Left ventricle myocardium superior (tissue), 1 donor: Measurements from ENCODE around the gene HCFC2. TPM values are rescaled to one million over a fixed set of nuclear protein-coding genes. Genes with fewer than 3 reads are reported as not detected.
"Not testable (repeated sequence)": the region's sequence is repeated elsewhere in the genome, so short reads cannot be mapped to it uniquely, and the experiment has no call there.

Experiments
- ATAC-seq: fragments of 200-7000 bp; cut with Tn5 transposase; one replicate; pipeline ENCODE4 v1.9.1; 2020; ENCODE audit warnings: mild to moderate bottlenecking, moderate library complexity
- DNase-seq: peaks from one replicate; pipeline ENCODE4 v3.0.0-alpha.2; 2020
- intact Hi-C: fragments of 100-400 bp; cut with micrococcal nuclease; formaldehyde crosslinking; loops from one replicate; pipeline ENCODE4 v1.11.0; 2022
- total RNA-seq: library from RNA; stranded (reverse); fragmentation: NEBNext Ultra II Directional; extraction: Animal tissue kit (Norgen Biotek cat#: 25700); gene quantifications from one replicate; pipeline ENCODE4 v1.2.1, GENCODE V29; 2021
- donor health status: DM: no; HTN: yes; CAD: no; lungs with severe emphysema.

The HCFC2 gene
- total RNA-seq, 1 donor from 2014 or later, result 9.4 TPM

- ATAC-seq (peak; percentile 86), DNase-seq (peak; percentile 81)
- intact Hi-C loops, result no loop called here
Observed at GRCh38 chr12:104108755-104109445, 44.6 kb downstream of the HCFC2 start.

GRCh38 chr12:104109446-104110271 lies 45.3 kb downstream of the HCFC2 start:
- ATAC-seq (no peak), DNase-seq (no peak)
- intact Hi-C loops, result no loop called here

- DNase-seq, ATAC-seq, intact Hi-C loops: not testable (repeated sequence)
Observed at GRCh38 chr12:104114834-104115586, 50.7 kb downstream of the HCFC2 start.

- ATAC-seq (peak; percentile 14), DNase-seq (no peak)
- intact Hi-C loops, result no loop called here
Observed at GRCh38 chr12:104115587-104115975, 51.2 kb downstream of the HCFC2 start.

- intact Hi-C loops, result no loop called here
- DNase-seq (no peak), ATAC-seq (peak; percentile 33)
Observed at GRCh38 chr12:104121001-104121400, 56.7 kb downstream of the HCFC2 start.

GRCh38 chr12:104122298-104122697 lies 58.0 kb downstream of the HCFC2 start:
- intact Hi-C loops, result no loop called here
- no peak for ATAC-seq
- DNase-seq, result no peak

GRCh38 chr12:104126548-104126947 lies 62.2 kb downstream of the HCFC2 start:
- no peak for ATAC-seq
- intact Hi-C loops, result no loop called here
- no peak for DNase-seq

- DNase-seq, result no peak
- ATAC-seq, result no peak
- intact Hi-C loops, result no loop called here
Observed at GRCh38 chr12:104130760-104131159, 66.4 kb downstream of the HCFC2 start.

- no peak for DNase-seq
- intact Hi-C loops, result no loop called here
Observed at GRCh38 chr12:104131609-104132008, 67.3 kb downstream of the HCFC2 start.

GRCh38 chr12:104132351-104132956 lies 68.1 kb downstream of the HCFC2 start:
- peak; percentile 89 for ATAC-seq
- intact Hi-C loops, result no loop called here

More at GRCh38 chr12:104131609-104132008, 67.3 kb downstream of the HCFC2 start:
- peak; percentile 64 for ATAC-seq

GRCh38 chr12:104133321-104133720 lies 69.0 kb downstream of the HCFC2 start:
- intact Hi-C loops, result no loop called here
- DNase-seq, result no peak
- ATAC-seq, result no peak

More at GRCh38 chr12:104132351-104132956, 68.1 kb downstream of the HCFC2 start:
- no peak for DNase-seq

GRCh38 chr12:104133866-104134265 lies 69.5 kb downstream of the HCFC2 start:
- DNase-seq (no peak), ATAC-seq (no peak)
- intact Hi-C loops, result no loop called here

GRCh38 chr12:104134882-104135281 lies 70.6 kb downstream of the HCFC2 start:
- no peak for ATAC-seq
- DNase-seq, result no peak
- intact Hi-C loops, result no loop called here

- no peak for ATAC-seq
- no peak for DNase-seq
- intact Hi-C loops, result no loop called here
Observed at GRCh38 chr12:104136577-104136976, 72.2 kb downstream of the HCFC2 start.

GRCh38 chr12:104137001-104137901 lies 72.9 kb downstream of the HCFC2 start:
- DNase-seq, result peak; percentile 58
- peak; percentile 1 for ATAC-seq
- intact Hi-C loops, result no loop called here

GRCh38 chr12:104137902-104138796 lies 73.8 kb downstream of the HCFC2 start, which contains the start of gene NFYB:
Gene NFYB (minus strand): TSS chr12:104138210. CDS start chr12:104135453, 2,757 bp downstream.
- ATAC-seq, result peak; percentile 90
- peak; percentile 94 for DNase-seq
- intact Hi-C loops, result no loop called here

GRCh38 chr12:104138797-104139152 lies 74.4 kb downstream of the HCFC2 start:
- DNase-seq (no peak), ATAC-seq (peak; percentile 18)
- intact Hi-C loops, result no loop called here
